Stromal cell of bone marrow (primary cell): Measurements from ENCODE around the gene DDOST.

ENCODE experiments used
- DNase-seq: peaks from one replicate; pipeline ENCODE4 v3.0.0-alpha.2; 2012; ENCODE audit warnings: low read depth

Gene DDOST

DNA sequence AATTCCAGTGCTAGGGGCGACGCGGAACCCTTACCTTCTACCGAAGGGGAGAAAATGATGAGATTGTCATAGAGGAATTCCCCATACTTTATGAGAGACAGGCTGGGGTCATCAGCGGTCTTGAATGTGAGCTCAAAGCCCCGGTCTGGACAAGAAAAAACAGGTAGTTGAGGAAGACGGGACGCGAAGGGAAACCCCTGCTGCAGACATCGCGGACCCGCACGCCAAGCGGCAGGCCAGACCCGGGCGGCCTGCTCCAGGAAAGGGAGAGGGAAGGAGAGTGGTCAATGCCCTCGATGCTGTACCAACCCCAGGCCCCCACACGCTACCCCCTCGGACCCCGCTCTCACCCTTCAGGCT, 342 bp downstream of the DDOST start:
- DNase-seq, result no peak

DNA sequence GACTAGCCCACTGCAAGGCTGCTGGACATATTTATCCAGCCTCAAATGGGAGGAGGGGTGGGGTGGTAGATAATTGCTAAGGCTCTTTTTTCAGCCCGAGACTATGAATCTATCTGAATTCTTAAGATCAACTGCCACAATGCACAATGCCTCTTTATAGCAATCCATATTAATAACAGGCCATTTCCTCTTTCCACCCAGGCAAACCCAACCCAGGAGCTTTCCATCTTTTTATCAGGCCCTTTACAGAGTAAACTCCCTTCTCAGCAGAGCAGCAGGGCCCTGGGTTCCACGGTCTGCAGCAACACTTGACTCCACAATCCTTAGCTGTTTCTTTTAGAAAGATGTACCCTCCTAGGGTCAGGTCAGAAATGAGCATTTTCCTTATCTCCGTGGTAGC, 806 bp downstream of the DDOST start:
- no peak for DNase-seq

DNA sequence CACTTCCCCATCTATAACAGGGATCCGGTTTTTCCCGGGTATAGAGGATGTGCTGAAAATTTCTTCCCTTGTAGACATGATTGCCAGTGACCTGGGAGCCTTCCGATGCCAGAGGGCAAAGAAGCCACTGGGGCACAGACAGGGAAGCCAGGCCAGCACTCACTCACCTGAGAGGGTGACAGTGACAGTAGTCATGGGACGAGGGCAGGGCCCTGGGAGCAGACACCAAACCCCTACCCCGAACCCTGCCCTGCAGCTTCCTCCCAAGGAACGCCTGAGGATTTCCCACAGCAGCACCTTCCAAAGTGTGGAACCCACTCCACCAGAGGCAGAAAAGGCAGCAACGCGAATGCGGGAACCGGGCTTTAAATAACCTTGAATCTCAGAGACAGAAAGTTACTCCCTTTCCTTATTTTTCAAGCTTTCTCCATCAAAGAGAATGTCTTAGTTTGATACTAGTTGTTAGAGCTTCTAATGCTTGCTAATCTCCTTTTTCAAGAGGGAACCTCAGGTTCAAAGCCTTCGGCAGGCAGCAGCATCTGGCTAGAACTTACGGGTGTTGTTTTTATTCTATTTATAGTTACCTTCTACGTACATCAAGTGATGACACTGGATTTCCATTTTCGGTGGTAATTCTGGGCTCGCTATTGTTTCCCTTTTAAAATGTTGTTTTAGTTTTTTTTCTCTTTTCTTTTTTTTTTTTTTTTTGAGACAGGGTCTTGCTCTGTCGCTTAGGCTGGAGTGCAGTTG, 2.8 kb downstream of the DDOST start:
- DNase-seq, result no peak

DNA sequence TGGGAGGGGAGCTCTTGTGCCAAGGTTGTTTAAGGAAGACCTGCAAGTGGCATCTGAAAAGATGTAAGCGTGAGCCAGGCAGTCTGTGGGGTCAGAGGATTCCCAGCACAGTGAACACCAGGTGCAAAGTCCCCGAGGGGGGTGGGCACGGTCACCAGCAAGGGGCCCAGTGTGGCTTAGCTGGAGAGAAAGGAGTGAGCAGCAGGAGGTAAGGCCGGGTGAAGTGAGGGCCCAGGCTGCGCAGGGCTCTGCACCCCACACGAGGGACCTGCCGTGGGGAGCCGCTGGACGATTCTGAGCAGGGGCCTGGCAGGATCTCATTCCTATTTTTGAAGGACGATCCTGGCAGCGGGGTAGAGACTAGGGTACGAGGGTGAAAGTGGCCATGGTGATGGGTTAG, 4.1 kb downstream of the DDOST start:
- no peak for DNase-seq

DNA sequence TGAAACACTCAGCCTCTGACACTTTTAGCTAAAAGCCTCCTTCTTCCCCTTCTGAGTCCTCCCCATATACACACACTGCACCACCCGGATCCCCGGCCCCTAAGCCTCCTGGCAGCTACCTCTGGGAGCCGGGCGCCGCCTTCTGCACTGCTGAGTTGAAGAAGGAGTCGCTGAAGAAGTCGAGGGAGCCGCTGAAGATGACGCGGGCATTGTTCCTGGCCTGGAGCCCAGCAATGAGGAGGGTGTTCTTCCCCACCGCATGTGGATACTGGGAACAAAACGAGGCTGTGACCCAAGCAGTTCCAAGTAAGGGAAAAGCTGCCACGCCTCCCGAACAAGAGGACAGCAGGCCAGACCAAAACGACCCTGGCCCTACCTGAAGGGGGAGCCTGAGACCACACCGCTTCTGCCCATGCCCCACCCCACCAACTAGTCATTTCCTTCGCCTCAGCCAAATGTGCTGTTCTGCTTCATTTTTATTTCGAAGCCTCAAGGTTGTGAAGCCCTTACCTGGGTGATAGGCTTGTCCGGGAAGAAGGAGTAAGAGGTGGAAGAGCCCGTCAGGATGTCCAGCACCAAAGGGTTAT, 7.0 kb downstream of the DDOST start:
- DNase-seq, result no peak

DNA sequence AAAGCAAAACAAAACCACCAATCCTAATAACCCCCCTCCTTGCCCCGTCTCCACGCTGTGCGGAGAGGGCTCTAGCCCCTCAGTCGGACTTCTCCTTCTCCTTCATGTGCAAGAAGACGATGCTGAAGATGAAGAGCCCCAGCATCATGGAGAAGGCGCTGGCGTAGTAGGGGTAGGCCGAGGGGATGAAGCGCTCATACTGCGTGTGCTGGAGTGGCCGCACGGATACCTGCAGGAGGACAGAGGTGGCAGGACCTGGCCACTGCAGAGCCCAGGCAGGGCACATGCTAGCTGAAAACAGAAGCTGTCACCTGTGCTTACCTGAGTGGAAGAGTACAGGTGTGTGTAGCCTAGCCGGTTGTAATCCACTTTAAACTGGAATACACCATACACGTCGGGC, 8.9 kb downstream of the DDOST start:
- no peak for DNase-seq

DNA sequence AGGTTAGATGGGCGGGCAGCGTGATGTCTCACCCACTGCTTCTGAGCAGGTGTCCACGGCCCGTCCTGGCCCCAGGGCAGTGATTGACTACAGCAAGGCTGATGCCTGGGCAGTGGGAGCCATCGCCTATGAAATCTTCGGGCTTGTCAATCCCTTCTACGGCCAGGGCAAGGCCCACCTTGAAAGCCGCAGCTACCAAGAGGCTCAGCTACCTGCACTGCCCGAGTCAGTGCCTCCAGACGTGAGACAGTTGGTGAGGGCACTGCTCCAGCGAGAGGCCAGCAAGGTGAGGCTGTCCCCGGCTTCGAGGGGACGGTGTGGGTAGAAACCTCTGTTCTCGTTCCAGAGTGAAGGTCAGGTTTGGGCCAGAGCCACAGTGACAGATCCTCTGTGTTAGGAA, 12.2 kb downstream of the DDOST start:
- DNase-seq, result no peak

DNA sequence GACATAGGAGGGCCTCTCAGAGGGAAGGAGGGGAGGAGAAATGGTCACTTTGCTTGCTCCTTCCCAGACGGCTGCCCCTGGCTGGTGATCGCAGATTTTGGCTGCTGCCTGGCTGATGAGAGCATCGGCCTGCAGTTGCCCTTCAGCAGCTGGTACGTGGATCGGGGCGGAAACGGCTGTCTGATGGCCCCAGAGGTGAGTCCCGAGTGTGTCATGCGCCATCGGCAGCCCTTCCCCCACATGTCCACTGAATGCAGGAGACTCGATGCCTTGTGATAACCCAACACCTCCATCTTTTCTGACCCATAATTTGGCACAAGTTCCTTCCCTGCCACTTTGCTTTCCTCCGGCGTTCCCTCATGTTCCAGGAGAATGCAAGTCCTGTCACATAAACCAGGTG, 12.7 kb downstream of the DDOST start:
- no peak for DNase-seq

DNA sequence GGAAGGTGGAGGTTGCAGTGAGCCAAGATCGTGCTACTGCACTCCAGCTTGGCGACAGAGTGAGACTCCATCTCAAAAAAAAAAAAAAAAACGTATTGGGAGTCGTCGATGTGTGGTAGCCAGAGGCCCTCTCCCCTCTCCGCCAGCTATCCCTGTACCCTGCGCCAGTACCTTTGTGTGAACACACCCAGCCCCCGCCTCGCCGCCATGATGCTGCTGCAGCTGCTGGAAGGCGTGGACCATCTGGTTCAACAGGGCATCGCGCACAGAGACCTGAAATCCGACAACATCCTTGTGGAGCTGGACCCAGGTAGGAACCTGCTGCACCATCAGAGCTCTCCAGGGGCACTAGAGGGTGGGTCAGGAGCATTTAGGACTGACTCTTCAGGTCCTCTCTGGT, 15.8 kb downstream of the DDOST start:
- DNase-seq, result no peak

DNA sequence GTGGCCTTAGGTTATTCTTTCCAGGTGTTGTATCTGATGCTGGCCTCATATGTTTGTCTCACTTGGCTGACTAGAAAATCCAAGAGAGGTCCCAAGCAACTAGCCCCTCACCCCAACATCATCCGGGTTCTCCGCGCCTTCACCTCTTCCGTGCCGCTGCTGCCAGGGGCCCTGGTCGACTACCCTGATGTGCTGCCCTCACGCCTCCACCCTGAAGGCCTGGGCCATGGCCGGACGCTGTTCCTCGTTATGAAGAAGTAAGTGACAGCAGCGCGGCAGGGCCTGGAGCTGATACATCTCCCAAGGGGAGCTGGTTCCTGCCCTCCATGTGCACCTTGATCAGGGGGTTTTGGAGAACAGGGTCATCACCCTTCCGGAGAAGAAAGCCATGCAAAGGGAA, 16.8 kb downstream of the DDOST start:
- no peak for DNase-seq

DNA sequence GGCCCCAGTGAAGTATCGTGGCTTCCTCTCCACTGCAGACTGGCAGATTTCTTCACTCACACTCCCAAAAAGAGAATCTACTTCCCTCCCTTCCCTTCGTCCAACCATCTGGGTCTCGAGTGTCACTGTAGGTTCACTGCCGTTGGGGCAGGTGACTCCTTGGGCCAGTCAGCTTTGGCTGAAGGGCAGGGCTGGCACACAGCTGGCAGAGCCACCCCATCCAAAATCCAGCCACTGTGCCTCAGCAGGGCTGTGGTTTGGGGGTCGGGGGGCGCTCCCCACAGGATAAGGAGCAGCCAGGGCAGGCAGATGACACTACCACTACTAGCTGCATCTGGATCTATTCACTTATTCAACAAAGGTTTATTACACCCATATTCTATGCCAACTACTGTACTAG, 18.1 kb downstream of the DDOST start:
- no peak for DNase-seq

DNA sequence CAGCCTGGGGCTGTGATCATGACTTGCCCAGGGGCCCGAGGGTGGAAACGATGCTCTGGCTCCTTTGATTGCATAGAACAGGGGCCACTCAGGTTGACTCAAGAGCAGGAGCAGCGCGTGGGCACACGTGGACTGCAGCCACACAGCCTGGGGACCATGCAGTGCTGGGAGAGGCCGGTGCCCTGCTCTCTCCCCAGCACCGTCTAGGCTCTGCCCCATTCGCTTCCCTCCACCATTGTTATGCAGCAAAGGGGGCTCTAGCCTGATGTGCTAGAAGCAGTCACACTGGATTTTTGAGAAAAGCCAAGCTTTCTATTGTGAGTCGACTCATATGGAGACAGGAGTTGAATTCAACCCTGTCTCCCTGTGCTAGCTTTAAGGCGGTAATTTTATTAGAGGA, 19.2 kb downstream of the DDOST start:
- no peak for DNase-seq

DNA sequence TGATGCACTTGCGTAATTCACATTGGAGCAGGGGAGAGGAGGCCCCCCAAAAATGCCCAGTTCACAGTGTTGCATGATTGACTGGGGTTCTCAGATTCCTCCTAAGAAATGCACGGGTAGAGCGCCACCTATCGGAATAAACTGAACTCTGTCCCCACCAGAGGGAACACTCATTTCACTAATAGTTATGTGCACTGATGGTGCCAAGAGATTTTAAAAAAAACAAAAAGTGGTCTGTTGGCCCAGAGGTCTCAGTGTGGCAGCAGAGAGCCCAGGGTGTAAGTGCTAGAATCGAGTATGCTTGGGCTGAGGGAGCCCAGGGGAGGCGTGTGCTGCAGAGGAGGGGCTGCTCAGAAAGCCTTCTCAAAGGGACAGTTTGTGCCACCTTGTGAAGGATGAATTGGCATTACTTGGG, 21.0 kb downstream of the DDOST start:
- DNase-seq, result no peak

DNA sequence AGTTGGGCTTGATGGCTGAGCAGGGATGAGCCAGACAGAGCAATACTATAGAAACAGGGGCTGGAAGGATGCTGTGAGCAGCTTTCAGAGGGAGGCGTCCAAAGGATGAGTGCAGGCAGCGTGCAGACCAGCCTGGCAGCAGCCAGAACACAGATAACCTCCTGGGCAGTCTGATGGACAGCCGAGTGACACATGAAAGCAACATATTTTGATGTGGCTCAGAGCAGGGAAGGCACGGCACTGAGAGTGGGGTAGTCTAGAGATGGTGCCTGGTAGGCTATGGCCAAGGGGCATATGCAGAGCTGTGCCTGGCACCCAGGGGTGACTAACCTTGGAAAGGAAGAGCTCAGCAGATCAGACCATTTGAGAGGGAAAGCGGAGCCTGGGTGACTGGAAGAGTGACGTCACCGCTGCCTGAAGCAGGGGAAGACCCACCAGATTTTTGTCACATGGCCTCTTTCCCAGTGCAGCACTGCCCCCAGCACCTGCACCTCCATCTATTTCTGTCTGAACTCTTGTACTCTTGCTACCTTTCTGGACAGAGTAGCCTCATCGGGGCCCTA, 24.3 kb downstream of the DDOST start:
- no peak for DNase-seq

DNA sequence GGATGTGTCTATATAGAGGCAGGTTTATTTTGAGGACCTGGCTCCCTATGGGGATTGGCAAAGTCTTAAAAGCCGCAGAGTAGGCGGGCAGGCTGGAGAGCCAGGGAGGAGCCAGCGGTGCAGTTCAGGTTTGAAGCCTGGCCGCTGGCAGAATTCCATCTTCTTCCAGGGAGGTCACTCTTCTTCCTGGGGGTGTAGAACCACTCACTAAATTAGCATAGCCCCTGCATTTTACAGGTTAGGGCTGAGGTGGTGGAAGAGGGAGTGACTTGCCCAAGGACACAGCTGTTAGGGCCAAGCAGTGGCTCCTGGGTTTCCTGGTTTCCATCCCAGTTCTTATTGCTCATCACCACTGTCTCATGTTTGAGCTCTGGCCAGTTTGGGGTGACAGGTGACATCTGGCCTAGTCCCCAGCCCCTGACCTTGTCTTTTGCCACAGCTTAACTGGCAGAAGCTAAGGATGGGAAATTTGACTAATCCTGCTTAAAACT, 26.5 kb downstream of the DDOST start:
- no peak for DNase-seq

DNA sequence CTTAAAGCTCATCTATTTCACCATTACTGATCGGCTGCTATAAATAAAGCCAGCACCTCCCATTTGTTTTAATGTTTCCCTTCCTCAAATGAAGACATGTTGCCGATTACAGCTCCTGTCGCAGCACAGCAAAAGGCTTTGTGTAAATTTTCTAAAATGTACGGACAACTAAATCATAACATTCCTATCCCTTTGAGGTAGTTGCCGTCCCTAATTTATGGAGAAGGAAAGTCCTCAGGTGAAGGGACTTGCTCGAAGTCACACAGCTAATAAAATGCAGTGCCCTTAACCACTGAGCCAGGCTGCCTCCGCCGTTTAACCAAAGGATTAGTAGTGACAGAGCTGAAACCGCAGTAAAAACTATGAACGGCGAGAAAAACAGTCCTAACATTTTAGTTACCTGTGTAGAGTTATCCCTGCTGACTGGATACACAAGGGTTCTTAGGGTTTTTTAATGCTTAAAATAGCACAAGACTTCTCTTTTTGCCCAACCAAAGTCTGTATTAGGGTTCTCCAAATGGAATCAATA, 27.0 kb downstream of the DDOST start:
- DNase-seq, result no peak

DNA sequence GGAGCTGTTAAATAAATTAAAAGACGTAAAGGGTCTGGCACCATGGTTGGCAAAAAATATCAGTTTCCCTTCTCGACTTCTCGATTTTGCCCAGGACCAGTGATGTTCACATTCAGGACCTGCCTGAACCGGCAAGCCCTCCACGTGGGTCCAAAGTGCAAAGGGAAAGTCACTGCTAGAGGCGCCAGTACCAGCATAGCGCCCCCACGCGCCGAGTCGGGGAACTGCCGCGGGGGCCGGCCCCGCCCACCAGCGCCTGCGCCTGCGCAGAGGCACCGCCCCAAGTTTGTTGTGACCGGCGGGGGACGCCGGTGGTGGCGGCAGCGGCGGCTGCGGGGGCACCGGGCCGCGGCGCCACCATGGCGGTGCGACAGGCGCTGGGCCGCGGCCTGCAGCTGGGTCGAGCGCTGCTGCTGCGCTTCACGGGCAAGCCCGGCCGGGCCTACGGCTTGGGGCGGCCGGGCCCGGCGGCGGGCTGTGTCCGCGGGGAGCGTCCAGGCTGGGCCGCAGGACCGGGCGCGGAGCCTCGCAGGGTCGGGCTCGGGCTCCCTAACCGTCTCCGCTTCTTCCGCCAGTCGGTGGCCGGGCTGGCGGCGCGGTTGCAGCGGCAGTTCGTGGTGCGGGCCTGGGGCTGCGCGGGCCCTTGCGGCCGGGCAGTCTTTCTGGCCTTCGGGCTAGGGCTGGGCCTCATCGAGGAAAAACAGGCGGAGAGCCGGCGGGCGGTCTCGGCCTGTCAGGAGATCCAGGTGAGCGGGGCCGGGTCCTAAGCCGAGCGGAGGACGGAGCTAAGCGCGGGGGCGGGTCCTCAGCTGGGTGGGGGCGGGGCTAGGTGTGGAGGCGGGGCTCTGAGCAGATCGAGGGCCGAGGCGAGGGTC, 27.7 kb downstream of the DDOST start, which contains the start of gene PINK1:
Gene PINK1, plus strand, starts transcription at position 269 of the 875 bp plus-strand sequence. Its CDS starts 91 bp downstream, at position 360.
- peak; percentile 46 for DNase-seq

DNA sequence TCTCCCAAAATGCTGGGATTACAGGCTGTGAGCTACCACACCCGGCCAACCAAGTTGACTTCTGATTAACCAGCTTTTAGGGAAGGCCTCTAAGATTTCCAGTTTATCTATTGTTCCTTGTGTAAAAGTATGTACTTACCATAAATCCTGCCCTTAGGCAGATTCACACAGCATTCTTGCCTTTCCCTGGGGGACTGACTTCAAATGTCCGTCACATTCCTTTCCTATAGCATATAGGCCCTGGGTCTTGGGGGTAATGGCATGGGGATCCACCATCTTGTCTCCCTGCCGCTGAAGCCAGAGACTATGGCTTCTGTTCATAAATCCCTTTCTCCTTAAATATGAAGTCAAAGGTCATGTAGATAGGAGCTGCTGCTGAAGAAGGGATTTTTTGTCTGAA, 28.8 kb downstream of the DDOST start:
- no peak for DNase-seq

DNA sequence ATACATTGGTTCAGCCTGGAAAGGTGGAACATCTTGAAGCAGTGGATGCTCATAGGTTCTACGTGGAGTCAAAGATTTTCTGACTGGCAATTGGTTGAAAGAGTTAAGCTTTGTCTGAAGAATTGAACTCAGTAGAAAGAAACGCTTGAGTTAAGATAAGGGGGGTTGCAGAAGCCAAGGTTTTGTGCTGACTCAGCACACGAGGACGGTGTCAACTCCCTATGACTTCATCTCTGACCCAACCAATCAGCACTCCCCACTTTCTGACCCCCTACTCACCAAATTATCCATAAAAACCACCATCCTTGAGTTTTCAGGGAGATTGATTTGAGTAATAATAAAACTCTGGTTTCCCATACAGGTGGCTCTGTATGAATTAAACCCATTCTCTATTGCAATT, 30.4 kb downstream of the DDOST start:
- no peak for DNase-seq

DNA sequence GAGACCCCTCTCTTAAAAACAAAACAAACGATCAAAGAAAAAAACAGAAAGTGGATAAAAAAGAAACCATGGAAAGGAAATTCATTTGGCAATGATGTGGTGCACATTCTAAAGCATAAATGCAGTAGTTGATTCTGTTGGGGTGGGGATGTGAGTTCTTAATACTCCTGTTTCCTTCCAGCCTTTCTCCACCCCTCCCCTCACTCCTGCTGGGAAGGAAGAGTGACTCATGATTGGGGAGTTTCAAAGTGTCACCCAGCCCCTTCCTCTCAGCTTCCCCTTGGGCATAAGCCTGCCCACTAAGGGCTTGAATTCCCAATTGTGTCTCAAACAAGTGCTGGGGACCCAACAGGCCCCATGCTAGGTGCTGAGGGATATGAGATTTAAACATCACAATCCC, 34.6 kb downstream of the DDOST start:
- no peak for DNase-seq

DNA sequence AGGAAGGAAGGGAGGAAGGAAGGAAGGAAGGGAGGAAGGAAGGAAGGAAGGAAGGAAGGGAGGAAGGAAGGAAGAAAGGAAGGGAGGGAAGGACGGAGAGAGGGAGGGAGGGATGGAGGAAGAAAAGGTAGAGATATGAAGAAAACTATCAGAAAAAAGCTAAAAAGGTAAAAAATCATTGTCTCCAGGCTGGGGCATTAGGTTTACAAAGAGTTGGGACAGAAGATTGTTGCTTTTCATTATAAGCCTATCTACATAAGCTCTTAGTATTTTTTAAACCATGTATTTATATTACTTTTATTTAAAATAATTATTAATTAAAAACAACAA, 35.1 kb downstream of the DDOST start:
- no peak for DNase-seq
